SK-N-SH (cell line): ENCODE results near the gene MLLT3.

Source experiments
- EP300 ChIP-seq, 2 experiments: IDR thresholded peaks; 2 replicates each; pipeline versions ENCODE4 v1.4.0 to v1.6.1; 2012; ENCODE audit warnings: borderline replicate concordance in 1 of 2, low read depth in 1 of 2, low read length in 1 of 2
- GATA2 ChIP-seq: sonication (generic); formaldehyde crosslinking; IDR thresholded peaks from 2 replicates; pipeline ENCODE4 v1.5.0; 2020; ENCODE audit warnings: mild to moderate bottlenecking, missing genetic modification reagents
- JUND ChIP-seq: IDR thresholded peaks from 2 replicates; pipeline ENCODE4 v1.4.0; 2012
- NFIC ChIP-seq: IDR thresholded peaks from 2 replicates; pipeline ENCODE4 v1.4.0; 2012; ENCODE audit warnings: borderline replicate concordance
- POLR2AphosphoS5 ChIP-seq: IDR thresholded peaks from 2 replicates; pipeline ENCODE4 v1.6.1; 2012; ENCODE audit warnings: low read depth, low read length
- RAD21 ChIP-seq: IDR thresholded peaks from 2 replicates; pipeline ENCODE4 v1.6.1; 2012; ENCODE audit warnings: mild to moderate bottlenecking, low read length
- SIN3A ChIP-seq: IDR thresholded peaks from 2 replicates; pipeline ENCODE4 v1.6.1; 2012; ENCODE audit warnings: low read depth, mild to moderate bottlenecking, low read length, moderate library complexity, borderline replicate concordance
- YY1 ChIP-seq: IDR thresholded peaks from 2 replicates; pipeline ENCODE4 v1.4.0; 2012; ENCODE audit warnings: low read depth, mild to moderate bottlenecking
- TF ChIP-seq, protein P1 (sequence below): fragments of 150-350 bp; IDR thresholded peaks from 2 replicates; pipeline ENCODE4 v1.6.1; 2017; ENCODE audit warnings: antibody characterized with exemption, low read length, low read depth, borderline replicate concordance
- TF ChIP-seq, protein P2 (sequence below): IDR thresholded peaks from 2 replicates; pipeline ENCODE4 v1.4.0; 2012; ENCODE audit warnings: low read depth
- TF ChIP-seq, protein P3 (sequence below): fragments of 200-600 bp; sonication (generic); IDR thresholded peaks from 2 replicates; pipeline ENCODE4 v1.6.1; 2017; ENCODE audit warnings: antibody characterized with exemption, mild to moderate bottlenecking, moderate library complexity
- TF ChIP-seq, protein P4 (sequence below): fragments of 150-350 bp; IDR thresholded peaks from 2 replicates; pipeline ENCODE4 v1.6.1; 2016; ENCODE audit warnings: mild to moderate bottlenecking, low read depth, low read length

DNA sequence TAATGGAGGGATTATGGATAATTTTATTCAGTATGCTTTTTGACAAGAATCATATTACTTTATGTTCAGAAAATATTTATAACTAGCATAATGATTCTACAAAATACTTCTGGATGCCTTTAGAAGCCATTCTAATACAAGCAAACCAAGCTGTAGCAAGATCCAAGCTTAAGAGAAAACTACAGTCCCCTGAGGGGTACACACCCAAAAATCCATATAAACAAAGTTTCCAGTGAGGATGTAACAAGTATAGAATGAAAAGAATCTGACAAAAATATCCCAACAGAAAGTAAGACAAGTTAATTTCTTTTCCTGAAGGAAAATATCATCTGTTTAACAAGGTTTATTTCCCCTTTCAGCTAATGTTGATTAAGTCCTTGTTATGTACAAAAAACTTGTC, 53.9 kb downstream of the MLLT3 start:
- TF ChIP-seq, protein P1, sequence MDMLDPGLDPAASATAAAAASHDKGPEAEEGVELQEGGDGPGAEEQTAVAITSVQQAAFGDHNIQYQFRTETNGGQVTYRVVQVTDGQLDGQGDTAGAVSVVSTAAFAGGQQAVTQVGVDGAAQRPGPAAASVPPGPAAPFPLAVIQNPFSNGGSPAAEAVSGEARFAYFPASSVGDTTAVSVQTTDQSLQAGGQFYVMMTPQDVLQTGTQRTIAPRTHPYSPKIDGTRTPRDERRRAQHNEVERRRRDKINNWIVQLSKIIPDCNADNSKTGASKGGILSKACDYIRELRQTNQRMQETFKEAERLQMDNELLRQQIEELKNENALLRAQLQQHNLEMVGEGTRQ, result no peak
- no peak for TF ChIP-seq YY1
- TF ChIP-seq, protein P2, sequence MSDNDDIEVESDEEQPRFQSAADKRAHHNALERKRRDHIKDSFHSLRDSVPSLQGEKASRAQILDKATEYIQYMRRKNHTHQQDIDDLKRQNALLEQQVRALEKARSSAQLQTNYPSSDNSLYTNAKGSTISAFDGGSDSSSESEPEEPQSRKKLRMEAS, result no peak
- no peak for TF ChIP-seq POLR2AphosphoS5
- no peak for TF ChIP-seq NFIC
- TF ChIP-seq, protein P3, sequence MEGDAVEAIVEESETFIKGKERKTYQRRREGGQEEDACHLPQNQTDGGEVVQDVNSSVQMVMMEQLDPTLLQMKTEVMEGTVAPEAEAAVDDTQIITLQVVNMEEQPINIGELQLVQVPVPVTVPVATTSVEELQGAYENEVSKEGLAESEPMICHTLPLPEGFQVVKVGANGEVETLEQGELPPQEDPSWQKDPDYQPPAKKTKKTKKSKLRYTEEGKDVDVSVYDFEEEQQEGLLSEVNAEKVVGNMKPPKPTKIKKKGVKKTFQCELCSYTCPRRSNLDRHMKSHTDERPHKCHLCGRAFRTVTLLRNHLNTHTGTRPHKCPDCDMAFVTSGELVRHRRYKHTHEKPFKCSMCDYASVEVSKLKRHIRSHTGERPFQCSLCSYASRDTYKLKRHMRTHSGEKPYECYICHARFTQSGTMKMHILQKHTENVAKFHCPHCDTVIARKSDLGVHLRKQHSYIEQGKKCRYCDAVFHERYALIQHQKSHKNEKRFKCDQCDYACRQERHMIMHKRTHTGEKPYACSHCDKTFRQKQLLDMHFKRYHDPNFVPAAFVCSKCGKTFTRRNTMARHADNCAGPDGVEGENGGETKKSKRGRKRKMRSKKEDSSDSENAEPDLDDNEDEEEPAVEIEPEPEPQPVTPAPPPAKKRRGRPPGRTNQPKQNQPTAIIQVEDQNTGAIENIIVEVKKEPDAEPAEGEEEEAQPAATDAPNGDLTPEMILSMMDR, result no peak
- no peak for TF ChIP-seq SIN3A
- no peak for TF ChIP-seq JUND
- no peak for TF ChIP-seq GATA2 (CRISPR knock-in tag)
- TF ChIP-seq RAD21, result no peak
- TF ChIP-seq, protein P4, sequence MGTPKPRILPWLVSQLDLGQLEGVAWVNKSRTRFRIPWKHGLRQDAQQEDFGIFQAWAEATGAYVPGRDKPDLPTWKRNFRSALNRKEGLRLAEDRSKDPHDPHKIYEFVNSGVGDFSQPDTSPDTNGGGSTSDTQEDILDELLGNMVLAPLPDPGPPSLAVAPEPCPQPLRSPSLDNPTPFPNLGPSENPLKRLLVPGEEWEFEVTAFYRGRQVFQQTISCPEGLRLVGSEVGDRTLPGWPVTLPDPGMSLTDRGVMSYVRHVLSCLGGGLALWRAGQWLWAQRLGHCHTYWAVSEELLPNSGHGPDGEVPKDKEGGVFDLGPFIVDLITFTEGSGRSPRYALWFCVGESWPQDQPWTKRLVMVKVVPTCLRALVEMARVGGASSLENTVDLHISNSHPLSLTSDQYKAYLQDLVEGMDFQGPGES, result no peak
- TF ChIP-seq EP300 (IDR thresholded peaks at IDR 0.05; ENCODE audit: borderline replicate concordance in 1 of 2, low read depth in 1 of 2, low read length in 1 of 2), result no peak
